Heart left ventricle (tissue), 16 donors: ENCODE measurements around the gene PRIMPOL. TPM values are rescaled to one million over a fixed set of nuclear protein-coding genes. Genes with fewer than 3 reads are reported as not detected.
"Not testable (repeated sequence)": the region's sequence is repeated elsewhere in the genome, so short reads cannot be mapped to it uniquely, and the experiment has no call there.

Experiments
- ATAC-seq, 4 donors: fragments of 200-7000 bp; cut with Tn5 transposase; one replicate each; pipeline ENCODE4 v1.9.1; 2020 to 2022; ENCODE audit warnings: moderate library complexity in 4 of 4, mild to moderate bottlenecking in 3 of 4, moderate number of reproducible peaks in 1 of 4
- DNase-seq, 5 donors: peaks; one replicate each; pipeline ENCODE4 v3.0.0-alpha.2; 2020
- H3K27ac ChIP-seq, 12 donors: fragments of 200-600 bp; sonication (generic) in 4 of 12; one replicate each; pipeline versions ENCODE4 v1.5.0 to v1.8.0; 2016 to 2022; ENCODE audit warnings: mild to moderate bottlenecking in 2 of 12
- H3K27me3 ChIP-seq, 9 donors: fragments of 200-600 bp; sonication (generic) in 2 of 9; one replicate each; pipeline versions ENCODE4 v1.5.1 to v1.8.0; 2016 to 2022; ENCODE audit warnings: mild to moderate bottlenecking in 3 of 9
- H3K36me3 ChIP-seq, 9 donors: fragments of 200-600 bp; sonication (generic) in 2 of 9; one replicate each; pipeline versions ENCODE4 v1.5.0 to v1.8.0; 2018 to 2022; ENCODE audit warnings: mild to moderate bottlenecking in 2 of 9
- H3K4me1 ChIP-seq, 12 donors: fragments of 200-600 bp; sonication (generic) in 4 of 12; one replicate each; pipeline versions ENCODE4 v1.5.0 to v1.8.0; 2016 to 2022; ENCODE audit warnings: mild to moderate bottlenecking in 3 of 12
- H3K4me3 ChIP-seq, 12 donors: fragments of 200-600 bp; sonication (generic) in 4 of 12; one replicate each; pipeline versions ENCODE4 v1.5.0 to v1.8.0; 2017 to 2022; ENCODE audit warnings: mild to moderate bottlenecking in 9 of 12, moderate library complexity in 4 of 12
- H3K9me3 ChIP-seq, 12 donors: fragments of 200-600 bp; sonication (generic) in 4 of 12; one replicate each; pipeline versions ENCODE4 v1.5.0 to v1.8.0; 2016 to 2022; ENCODE audit warnings: mild to moderate bottlenecking in 1 of 12
- POLR2A ChIP-seq, 2 donors: fragments of 450-650 bp; IDR thresholded peaks; one replicate each; pipeline ENCODE4 v1.6.1; 2017; ENCODE audit warnings: antibody characterized with exemption in 2 of 2, mild to moderate bottlenecking in 2 of 2, moderate library complexity in 2 of 2
- WGBS, 4 donors: extraction: QIAGEN DNeasy Blood & Tissue Kit in 2 of 4; methylation state at CpG; one replicate each; pipeline versions ENCODE4 v1.1.5 to v1.1.7; 2013 to 2018; 5-methylcytosine and 5-hydroxymethylcytosine counted together
- intact Hi-C, 10 donors: fragments of 100-400 bp; cut with DNase I; formaldehyde crosslinking; loops; one replicate each; pipeline versions ENCODE4 v1.11.1 to v1.14.2; 2022
- polyA plus RNA-seq, 2 donors: library from polyadenylated mRNA; stranded (reverse); fragments of 200-250 nt; gene quantifications; one replicate each; pipeline ENCODE4 v1.2.3, GENCODE V29; 2013
- total RNA-seq, 9 donors: library from RNA; depleted of rRNA in 2 of 9; stranded (reverse); fragments of >200 nt in 2 of 9; fragmentation: NEBNext Ultra II Directional in 3 of 9; extraction: Animal tissue kit (Norgen Biotek cat#: 25700) in 3 of 9; gene quantifications; one replicate each; pipeline versions ENCODE4 v1.1.0 to v1.2.4, GENCODE V29; 2016 to 2023
- TF ChIP-seq, protein P1 (sequence below), 12 donors: fragments of 200-600 bp; sonication (generic) in 4 of 12; IDR thresholded peaks; one replicate each; pipeline versions ENCODE4 v1.5.0 to v1.8.0; 2018 to 2022; ENCODE audit warnings: antibody characterized with exemption in 12 of 12, mild to moderate bottlenecking in 5 of 12
- donor health status: ischemic (EF 13 %, LVEDD 7.1; RV severe dilation, severe dysfunction).
- donor health status: healthy with polysubstance abuse.
- donor health status: DM: no; HTN: yes; CAD: no.
- donor health status: DM: no; HTN: no; CAD: no.
- donor health status: ischemic (EF 25% LVEDD 6.9; RV normal size, moderate dysfunction).
- donor health status: ischemic (EF 25% LVEDD 5.7; RV mildly dilated, moderate dysfunction).
- donor health status: healthy.
- donor health status: DM: yes; HTN: yes; CAD: no.
- donor health status: ischemic (EF 35%, LVEDD 5.7; RV mildly dilated, moderate dysfunction).
- donor health status: nonischemic (EF 11% LVEDD 7.7; RV severe dilation, severe dysfunction).
- donor health status: DM: yes; HTN: yes; CAD: no.
- donor health status: PGD.
- donor health status: ischemic (EF 29% LVEDD 5.4; RV normal size, mild dysfunction).
- donor health status: nonischemic (EF 23%, LVEDD 6.1; RV moderate dilation, normal function).

Gene PRIMPOL
- total and polyA plus RNA-seq, 11 donors: 5.2 to 24.8 (median 10.6) TPM

DNA sequence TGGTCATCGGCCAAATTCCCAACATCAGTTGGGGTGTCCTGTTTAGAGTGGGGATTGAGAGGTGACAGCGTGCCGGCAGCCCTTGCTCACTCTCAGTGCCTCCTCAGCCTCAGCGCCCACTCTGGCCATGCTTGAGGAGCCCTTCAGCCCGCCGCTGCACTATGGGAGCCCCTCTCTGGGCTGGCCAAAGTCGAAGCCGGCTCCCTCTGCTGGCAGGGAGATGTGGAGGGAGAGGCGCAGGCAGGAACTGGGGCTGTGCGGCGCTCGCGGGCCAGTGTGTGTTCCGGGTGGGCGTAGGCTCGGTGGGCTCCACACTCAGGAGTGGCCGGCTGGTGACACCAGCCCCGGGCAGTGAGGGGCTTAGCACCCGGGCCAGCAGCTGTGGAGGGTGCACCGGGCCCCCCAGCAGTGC is 91.4 kb downstream of the PRIMPOL start:
- no peak for TF ChIP-seq POLR2A (IDR thresholded peaks at IDR 0.05)
- TF ChIP-seq, protein P1, sequence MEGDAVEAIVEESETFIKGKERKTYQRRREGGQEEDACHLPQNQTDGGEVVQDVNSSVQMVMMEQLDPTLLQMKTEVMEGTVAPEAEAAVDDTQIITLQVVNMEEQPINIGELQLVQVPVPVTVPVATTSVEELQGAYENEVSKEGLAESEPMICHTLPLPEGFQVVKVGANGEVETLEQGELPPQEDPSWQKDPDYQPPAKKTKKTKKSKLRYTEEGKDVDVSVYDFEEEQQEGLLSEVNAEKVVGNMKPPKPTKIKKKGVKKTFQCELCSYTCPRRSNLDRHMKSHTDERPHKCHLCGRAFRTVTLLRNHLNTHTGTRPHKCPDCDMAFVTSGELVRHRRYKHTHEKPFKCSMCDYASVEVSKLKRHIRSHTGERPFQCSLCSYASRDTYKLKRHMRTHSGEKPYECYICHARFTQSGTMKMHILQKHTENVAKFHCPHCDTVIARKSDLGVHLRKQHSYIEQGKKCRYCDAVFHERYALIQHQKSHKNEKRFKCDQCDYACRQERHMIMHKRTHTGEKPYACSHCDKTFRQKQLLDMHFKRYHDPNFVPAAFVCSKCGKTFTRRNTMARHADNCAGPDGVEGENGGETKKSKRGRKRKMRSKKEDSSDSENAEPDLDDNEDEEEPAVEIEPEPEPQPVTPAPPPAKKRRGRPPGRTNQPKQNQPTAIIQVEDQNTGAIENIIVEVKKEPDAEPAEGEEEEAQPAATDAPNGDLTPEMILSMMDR (IDR thresholded peaks at IDR 0.05): no peak
- Histone ChIP-seq H3K27me3 (no peaks in the 10 kb centered on the region), H3K4me3 (no peak overlapping the region), H3K4me1 (peaks cover 0 to 10% (median 2%) of the 10 kb centered on the region in 12 donors), H3K36me3 (no peaks in the 10 kb centered on the region), H3K9me3 (peaks cover 0 to 3% (median 0%) of the 10 kb centered on the region in 12 donors), H3K27ac (no peak overlapping the region)
- 95 to 100% (median 97%) methylated on average over 8 to 20 of the region's 20 CpGs for whole genome bisulfite sequencing, 4 donors
- intact Hi-C loops: loop anchor here in 4 of 10 donors (5.0 to 10.0 kb wide), 3 partner anchors 164 to 354 kb away; no protein-coding TSS in a partner anchor
- ATAC-seq (peak in 1 of 4 donors; percentile 45), DNase-seq (no peak)

DNA sequence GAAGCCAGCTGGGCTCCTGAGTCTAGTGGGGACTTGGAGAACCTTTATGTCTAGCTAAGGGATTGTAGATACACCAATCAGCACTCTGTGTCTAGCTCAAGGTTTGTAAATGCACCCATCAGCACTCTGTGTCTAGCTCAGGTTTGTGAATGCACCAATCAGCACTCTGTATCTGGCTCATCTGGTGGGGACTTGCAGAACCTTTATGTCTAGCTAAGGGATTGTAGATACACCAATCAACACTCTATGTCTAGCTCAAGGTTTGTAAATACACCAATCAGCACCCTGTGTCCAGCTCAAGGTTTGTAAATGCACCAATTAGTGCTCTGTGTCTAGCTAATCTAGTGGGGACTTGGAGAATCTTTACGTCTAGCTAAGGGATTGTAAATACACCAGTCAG is 92.1 kb downstream of the PRIMPOL start:
- ATAC-seq, H3K36me3 ChIP-seq, H3K27me3 ChIP-seq, H3K4me3 ChIP-seq, DNase-seq, H3K9me3 ChIP-seq, H3K27ac ChIP-seq: not testable (repeated sequence)
- intact Hi-C loops: loop anchor here in 4 of 10 donors (5.0 to 10.0 kb wide), 3 partner anchors 163 to 353 kb away; no protein-coding TSS in a partner anchor
- WGBS, 4 donors: 62 to 91% (median 90%) methylated on average over 1 of the region's 1 CpG
- peaks cover 0 to 17% (median 8%) of the 10 kb centered on the region in 12 donors for H3K4me1 ChIP-seq

GRCh38 chr4:184743650-184744049 is 94.1 kb downstream of the PRIMPOL start:
- DNase-seq (no peak), ATAC-seq (no peak)
- no peaks in the 10 kb centered on the region for H3K27me3 ChIP-seq
- peaks cover 0 to 37% (median 28%) of the 10 kb centered on the region in 12 donors for H3K4me1 ChIP-seq
- WGBS, 4 donors: 87 to 93% (median 91%) methylated on average over 4 of the region's 4 CpGs
- TF ChIP-seq POLR2A (IDR thresholded peaks at IDR 0.05): no peak
- TF ChIP-seq, protein P1 (IDR thresholded peaks at IDR 0.05): no peak
- H3K36me3 ChIP-seq: no peaks in the 10 kb centered on the region
- intact Hi-C loops: loop anchor here in 5 of 10 donors (2.0 to 10.0 kb wide), 4 partner anchors 161 to 351 kb away; no protein-coding TSS in a partner anchor
- peaks cover 0 to 3% (median 0%) of the 10 kb centered on the region in 12 donors for H3K9me3 ChIP-seq
- H3K27ac ChIP-seq: no peak overlapping the region
- no peak overlapping the region for H3K4me3 ChIP-seq

GRCh38 chr4:184744236-184744635 is 94.7 kb downstream of the PRIMPOL start:
- TF ChIP-seq, protein P1 (IDR thresholded peaks at IDR 0.05): no peak
- TF ChIP-seq POLR2A (IDR thresholded peaks at IDR 0.05): no peak
- intact Hi-C loops: loop anchor here in 5 of 10 donors (2.0 to 10.0 kb wide), 4 partner anchors 161 to 351 kb away; no protein-coding TSS in a partner anchor

More at GRCh38 chr4:184744236-184744635, 94.7 kb downstream of the PRIMPOL start:
- H3K4me3 ChIP-seq: no peak overlapping the region
- H3K27me3 ChIP-seq: no peaks in the 10 kb centered on the region
- H3K36me3 ChIP-seq: no peaks in the 10 kb centered on the region
- ATAC-seq (no peak), DNase-seq (no peak)
- H3K4me1 ChIP-seq: peaks cover 0 to 43% (median 31%) of the 10 kb centered on the region in 12 donors
- 91 to 94% (median 93%) methylated on average over 10 of the region's 10 CpGs for WGBS, 4 donors
- peaks cover 0 to 3% (median 0%) of the 10 kb centered on the region in 12 donors for H3K9me3 ChIP-seq
- H3K27ac ChIP-seq: no peak overlapping the region

Other genes with a start within 250 kb of the PRIMPOL start
- 10 to 100 TPM; 21.7 to 47.2 (median 28.7) TPM for gene IRF2, start 175.2 kb upstream of the PRIMPOL start, total RNA-seq
- 10 to 100 TPM; 11.5 to 12.0 TPM for gene IRF2, start 175.2 kb upstream of the PRIMPOL start, polyA plus RNA-seq
- 10 to 100 TPM in 7 of 9 donors, 1 to 10 TPM in 2; 7.3 to 32.0 (median 15.8) TPM for gene CASP3, start 291 bp upstream of the PRIMPOL start, total RNA-seq
- 10 to 100 TPM in 1 of 2 donors, 1 to 10 TPM in 1; 7.8 to 20.4 TPM for gene CASP3, start 291 bp upstream of the PRIMPOL start, polyA plus RNA-seq
- gene CENPU, start 84.4 kb downstream of the PRIMPOL start, total RNA-seq: 1 to 10 TPM in 6 of 9 donors, under 1 TPM in 3; 0.36 to 7.1 (median 1.3) TPM
- 1 to 10 TPM; 1.0 to 1.2 TPM for gene CENPU, start 84.4 kb downstream of the PRIMPOL start, polyA plus RNA-seq
- 100 to 1,000 TPM; 171 to 603 (median 266) TPM for gene ACSL1, start 176.2 kb downstream of the PRIMPOL start, total RNA-seq
- 100 to 1,000 TPM; 236 to 301 TPM for gene ACSL1, start 176.2 kb downstream of the PRIMPOL start, polyA plus RNA-seq